ENCODE data around the gene HRH2.

GRCh38 chr5:175693741-175694140, 35.9 kb downstream of the HRH2 start:
- TF ChIP-seq CTCF (IDR thresholded peaks at IDR 0.05) (no peak), POLR2A (IDR thresholded peaks at IDR 0.05) (no peak)

Data from body of pancreas (tissue), 4 donors.